ENCODE measurements around the gene HLA-B.

The HLA-B gene

DNA sequence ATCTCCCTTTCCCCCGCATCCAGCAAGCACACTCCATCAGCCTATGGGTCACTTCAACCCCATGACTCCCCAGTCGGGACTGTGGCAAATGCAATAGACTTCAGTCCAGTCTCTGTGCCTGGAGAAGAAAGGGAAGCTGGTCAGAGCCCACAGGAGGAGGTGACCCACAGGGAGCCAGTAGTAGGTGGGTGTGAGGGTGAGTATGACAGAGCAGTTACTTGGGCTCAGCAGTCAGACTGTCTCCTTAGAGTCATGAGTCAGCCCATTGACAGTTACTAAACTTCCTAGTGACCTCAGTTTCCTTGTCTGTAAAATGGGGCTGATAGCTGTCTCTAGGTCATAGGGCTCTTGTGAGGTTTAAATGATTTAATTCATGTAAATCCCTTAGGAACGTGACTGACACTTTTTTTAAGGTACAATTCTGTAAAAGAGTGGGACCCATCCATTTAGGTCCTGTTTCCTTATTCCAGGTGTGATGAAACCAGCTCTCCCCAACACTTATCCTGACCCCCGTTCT is 51.2 kb downstream of the HLA-B start:
- DNase-seq (ENCODE audit: low spot score), result no peak

DNA sequence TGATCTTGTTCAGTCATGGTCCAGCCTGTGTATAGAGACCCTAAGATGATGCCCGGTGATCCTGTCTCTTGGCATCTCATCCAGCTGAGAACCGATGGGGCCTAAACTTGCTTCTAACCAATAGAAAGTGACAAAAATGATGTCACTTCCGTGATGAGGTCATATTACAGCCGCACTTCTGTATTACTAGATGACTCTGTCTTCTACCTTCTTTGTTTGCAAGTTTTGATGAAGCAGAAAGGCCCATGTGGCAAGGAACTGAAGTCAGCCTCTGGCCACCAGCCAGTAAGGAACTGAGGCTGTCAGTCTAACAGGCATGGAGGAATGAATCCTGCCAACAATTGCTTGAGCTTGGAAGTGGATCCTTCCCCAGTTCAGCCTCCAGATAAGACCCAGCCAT is 52.3 kb downstream of the HLA-B start:
- no peak for DNase-seq (ENCODE audit: low spot score)

All from D341Med (cell line).